ENCODE results near the gene KCNAB1.

KCNAB1 gene

GRCh38 chr3:156233876-156234275, 113.5 kb downstream of the KCNAB1 start:
- TF ChIP-seq REST (IDR thresholded peaks at IDR 0.05; ENCODE audit: insufficient read depth in 1 of 2, low read depth in 2 of 2, low read length in 2 of 2) (no peak), TAF1 (IDR thresholded peaks at IDR 0.05; ENCODE audit: borderline replicate concordance, insufficient read depth, low read length) (no peak), SIN3A (IDR thresholded peaks at IDR 0.05; ENCODE audit: borderline replicate concordance, insufficient read depth, low read length) (no peak), FOXP2 (optimal IDR thresholded peaks at IDR 0.05; ENCODE audit: borderline replicate concordance, extremely low read depth, extremely low read length, insufficient read depth) (no peak), POLR2AphosphoS5 (IDR thresholded peaks at IDR 0.05; ENCODE audit: low read depth, low read length) (no peak)

GRCh38 chr3:156236556-156237260, 116.3 kb downstream of the KCNAB1 start:
- TF ChIP-seq FOXP2 (optimal IDR thresholded peaks at IDR 0.05; ENCODE audit: borderline replicate concordance, extremely low read depth, extremely low read length, insufficient read depth) (no peak), SIN3A (IDR thresholded peaks at IDR 0.05; ENCODE audit: borderline replicate concordance, insufficient read depth, low read length) (no peak), REST (IDR thresholded peaks at IDR 0.05; ENCODE audit: insufficient read depth in 1 of 2, low read depth in 2 of 2, low read length in 2 of 2) (no peak), TAF1 (IDR thresholded peaks at IDR 0.05; ENCODE audit: borderline replicate concordance, insufficient read depth, low read length) (no peak)

GRCh38 chr3:156240642-156241041, 120.3 kb downstream of the KCNAB1 start:
- TF ChIP-seq POLR2AphosphoS5 (IDR thresholded peaks at IDR 0.05; ENCODE audit: low read depth, low read length) (no peak), SIN3A (IDR thresholded peaks at IDR 0.05; ENCODE audit: borderline replicate concordance, insufficient read depth, low read length) (no peak), TAF1 (IDR thresholded peaks at IDR 0.05; ENCODE audit: borderline replicate concordance, insufficient read depth, low read length) (no peak), REST (IDR thresholded peaks at IDR 0.05; ENCODE audit: insufficient read depth in 1 of 2, low read depth in 2 of 2, low read length in 2 of 2) (no peak), FOXP2 (optimal IDR thresholded peaks at IDR 0.05; ENCODE audit: borderline replicate concordance, extremely low read depth, extremely low read length, insufficient read depth) (no peak)

GRCh38 chr3:156246961-156247725, 126.8 kb downstream of the KCNAB1 start:
- TF ChIP-seq SIN3A (IDR thresholded peaks at IDR 0.05; ENCODE audit: borderline replicate concordance, insufficient read depth, low read length) (no peak), FOXP2 (optimal IDR thresholded peaks at IDR 0.05; ENCODE audit: borderline replicate concordance, extremely low read depth, extremely low read length, insufficient read depth) (no peak), POLR2AphosphoS5 (IDR thresholded peaks at IDR 0.05; ENCODE audit: low read depth, low read length) (no peak), TAF1 (IDR thresholded peaks at IDR 0.05; ENCODE audit: borderline replicate concordance, insufficient read depth, low read length) (no peak), REST (IDR thresholded peaks at IDR 0.05; ENCODE audit: insufficient read depth in 1 of 2, low read depth in 2 of 2, low read length in 2 of 2) (no peak)

Measured in PFSK-1 (cell line).